Glutamatergic neuron (in vitro differentiated cells): ENCODE data around the gene ERVK3-1. TPM values are rescaled to one million over a fixed set of nuclear protein-coding genes. Genes with fewer than 3 reads are reported as not detected.
"Not testable (repeated sequence)": the region's sequence is repeated elsewhere in the genome, so short reads cannot be mapped to it uniquely, and the experiment has no call there.

Experiments
- DNase-seq: peaks from one replicate; pipeline ENCODE4 v3.0.0; 2022
- H3K27ac Mint-ChIP-seq: one replicate; pipeline ENCODE4 v1.8.0; 2020; ENCODE audit warnings: mild to moderate bottlenecking, mixed read lengths, inconsistent platforms; ENCODE audit not compliant: unreplicated experiment
- H3K27me3 Mint-ChIP-seq: one replicate; pipeline ENCODE4 v1.8.0; 2020; ENCODE audit warnings: mild to moderate bottlenecking, moderate library complexity, mixed read lengths, inconsistent platforms; ENCODE audit not compliant: unreplicated experiment
- H3K36me3 Mint-ChIP-seq: one replicate; pipeline ENCODE4 v1.8.0; 2020; ENCODE audit warnings: mild to moderate bottlenecking, mixed read lengths, inconsistent platforms; ENCODE audit not compliant: unreplicated experiment
- H3K4me1 Mint-ChIP-seq: one replicate; pipeline ENCODE4 v1.8.0; 2020; ENCODE audit warnings: mild to moderate bottlenecking, low read depth, mixed read lengths, inconsistent platforms; ENCODE audit not compliant: unreplicated experiment
- H3K4me3 Mint-ChIP-seq: one replicate; pipeline ENCODE4 v1.8.0; 2020; ENCODE audit warnings: mild to moderate bottlenecking, mixed read lengths, inconsistent platforms; ENCODE audit not compliant: unreplicated experiment
- H3K9me3 Mint-ChIP-seq: one replicate; pipeline ENCODE4 v1.8.0; 2020; ENCODE audit warnings: mild to moderate bottlenecking, moderate library complexity, mixed read lengths, inconsistent platforms; ENCODE audit not compliant: unreplicated experiment
- CTCF ChIP-seq: fragments of 200-600 bp; sonication (generic); IDR thresholded peaks from one replicate; pipeline ENCODE4 v1.5.0; 2021; ENCODE audit not compliant: partially characterized antibody, unreplicated experiment
- total RNA-seq: library from RNA; stranded (reverse); fragmentation: NEBNext Ultra II Directional; extraction: Animal tissue kit (Norgen Biotek cat#: 25700); gene quantifications from one replicate; pipeline ENCODE4 v1.2.1, GENCODE V29; 2021; ENCODE audit not compliant: unreplicated experiment

ERVK3-1 gene
- total RNA-seq, 1 donor from 2014 or later, result 56.2 TPM

GRCh38 chr19:58304255-58304654 is 922 bp upstream of the ERVK3-1 start:
- H3K4me3 Mint-ChIP-seq, result peak overlapping the region; percentile 100
- peaks cover 13% of the 10 kb centered on the region for H3K9me3 Mint-ChIP-seq
- peak overlapping the region; percentile 68 for H3K27ac Mint-ChIP-seq
- TF ChIP-seq CTCF, result no peak
- H3K4me1 Mint-ChIP-seq, result peaks cover 12% of the 10 kb centered on the region
- H3K36me3 Mint-ChIP-seq, result peaks cover 12% of the 10 kb centered on the region
- no peak for DNase-seq
- H3K27me3 Mint-ChIP-seq, result peaks cover 9% of the 10 kb centered on the region

- H3K4me1 Mint-ChIP-seq, result peaks cover 12% of the 10 kb centered on the region
- H3K4me3 Mint-ChIP-seq, result peak overlapping the region; percentile 100
- peak overlapping the region; percentile 97 for H3K27ac Mint-ChIP-seq
- TF ChIP-seq CTCF, result no peak
- peaks cover 12% of the 10 kb centered on the region for H3K36me3 Mint-ChIP-seq
- peaks cover 12% of the 10 kb centered on the region for H3K9me3 Mint-ChIP-seq
- peaks cover 9% of the 10 kb centered on the region for H3K27me3 Mint-ChIP-seq
- DNase-seq, result no peak
Observed at GRCh38 chr19:58304748-58305064, 471 bp upstream of the ERVK3-1 start.

GRCh38 chr19:58305932-58306323 is 751 bp downstream of the ERVK3-1 start:
- peak overlapping the region; percentile 97 for H3K27ac Mint-ChIP-seq
- no peak for TF ChIP-seq CTCF
- peak overlapping the region; percentile 100 for H3K4me3 Mint-ChIP-seq
- peaks cover 15% of the 10 kb centered on the region for H3K4me1 Mint-ChIP-seq
- peaks cover 7% of the 10 kb centered on the region for H3K36me3 Mint-ChIP-seq
- H3K9me3 Mint-ChIP-seq, result peaks cover 9% of the 10 kb centered on the region
- peaks cover 7% of the 10 kb centered on the region for H3K27me3 Mint-ChIP-seq
- DNase-seq, result no peak

GRCh38 chr19:58307736-58308135 is 2.6 kb downstream of the ERVK3-1 start:
- H3K9me3 Mint-ChIP-seq, result peaks cover 11% of the 10 kb centered on the region
- H3K27me3 Mint-ChIP-seq, result peaks cover 6% of the 10 kb centered on the region
- no peak for TF ChIP-seq CTCF
- no peak overlapping the region for H3K27ac Mint-ChIP-seq
- H3K4me3 Mint-ChIP-seq, result no peak overlapping the region
- peaks cover 21% of the 10 kb centered on the region for H3K36me3 Mint-ChIP-seq
- DNase-seq, result no peak
- H3K4me1 Mint-ChIP-seq, result peaks cover 22% of the 10 kb centered on the region

GRCh38 chr19:58310685-58311084 is 5.5 kb downstream of the ERVK3-1 start:
- Mint-ChIP-seq H3K36me3 (peaks cover 35% of the 10 kb centered on the region), H3K4me1 (peaks cover 18% of the 10 kb centered on the region)

More at GRCh38 chr19:58310685-58311084, 5.5 kb downstream of the ERVK3-1 start:
- H3K9me3 Mint-ChIP-seq, H3K4me3 Mint-ChIP-seq, H3K27ac Mint-ChIP-seq, H3K27me3 Mint-ChIP-seq: not testable (repeated sequence)
- DNase-seq, result peak; percentile 81
- peak; percentile 61 for TF ChIP-seq CTCF
